VCaP (cell line): ENCODE data around the gene EDARADD.
"Not testable (repeated sequence)": the region's sequence is repeated elsewhere in the genome, so short reads cannot be mapped to it uniquely, and the experiment has no call there.

Source experiments
- H3K27ac ChIP-seq: fragments of 450-650 bp; 2 replicates; pipeline ENCODE4 v1.5.1; 2017
- TF ChIP-seq, protein P1 (sequence below): fragments of 450-650 bp; conservative IDR thresholded peaks from 2 replicates; pipeline ENCODE4 v1.5.1; 2017; ENCODE audit warnings: mild to moderate bottlenecking, moderate library complexity

The EDARADD gene

DNA sequence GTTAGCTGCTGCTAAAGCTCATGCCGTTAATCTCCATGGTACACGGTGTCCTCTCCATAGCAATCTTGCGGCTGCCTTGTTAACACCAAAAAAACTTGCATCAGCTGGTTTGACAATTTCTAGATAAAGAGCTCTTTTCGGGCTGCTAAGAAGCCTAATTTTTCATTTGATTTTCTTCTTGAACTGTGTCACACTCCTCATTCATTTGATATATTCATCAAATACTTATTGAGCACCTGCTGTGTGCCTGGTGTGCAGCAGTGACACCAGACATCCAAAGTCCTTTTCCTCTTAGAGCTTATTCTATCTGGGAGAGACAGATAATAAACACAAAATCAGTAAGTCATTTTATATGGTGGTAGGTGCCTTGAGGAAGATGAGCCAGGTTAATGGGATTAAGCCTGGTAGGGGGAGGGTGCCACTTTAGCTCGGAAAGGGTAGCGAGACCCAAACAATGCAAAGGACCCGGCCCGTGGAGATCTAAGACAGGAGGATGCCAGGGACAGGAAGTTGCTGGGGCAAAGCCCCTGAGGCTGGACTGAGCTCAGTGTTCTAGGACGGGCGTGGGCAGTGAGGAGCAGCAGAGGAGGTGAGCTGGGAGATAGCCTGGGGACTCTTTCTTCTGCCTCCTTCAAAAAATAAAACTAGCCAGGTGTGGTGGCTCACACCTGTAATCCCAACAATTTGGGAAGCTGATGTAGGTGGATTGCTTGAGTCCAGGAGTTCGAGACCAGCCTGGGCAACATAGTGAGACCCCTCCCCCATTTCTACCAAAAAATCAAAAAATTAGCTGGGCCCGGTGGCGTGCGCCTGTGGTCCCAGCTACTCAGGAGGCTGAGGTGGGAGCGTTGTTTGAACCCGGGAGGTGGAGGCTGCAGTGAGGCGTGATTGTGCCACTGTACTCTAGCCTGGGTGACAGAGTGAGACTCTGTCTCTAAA lies 79.0 kb downstream of the EDARADD start:
- TF ChIP-seq, protein P1, sequence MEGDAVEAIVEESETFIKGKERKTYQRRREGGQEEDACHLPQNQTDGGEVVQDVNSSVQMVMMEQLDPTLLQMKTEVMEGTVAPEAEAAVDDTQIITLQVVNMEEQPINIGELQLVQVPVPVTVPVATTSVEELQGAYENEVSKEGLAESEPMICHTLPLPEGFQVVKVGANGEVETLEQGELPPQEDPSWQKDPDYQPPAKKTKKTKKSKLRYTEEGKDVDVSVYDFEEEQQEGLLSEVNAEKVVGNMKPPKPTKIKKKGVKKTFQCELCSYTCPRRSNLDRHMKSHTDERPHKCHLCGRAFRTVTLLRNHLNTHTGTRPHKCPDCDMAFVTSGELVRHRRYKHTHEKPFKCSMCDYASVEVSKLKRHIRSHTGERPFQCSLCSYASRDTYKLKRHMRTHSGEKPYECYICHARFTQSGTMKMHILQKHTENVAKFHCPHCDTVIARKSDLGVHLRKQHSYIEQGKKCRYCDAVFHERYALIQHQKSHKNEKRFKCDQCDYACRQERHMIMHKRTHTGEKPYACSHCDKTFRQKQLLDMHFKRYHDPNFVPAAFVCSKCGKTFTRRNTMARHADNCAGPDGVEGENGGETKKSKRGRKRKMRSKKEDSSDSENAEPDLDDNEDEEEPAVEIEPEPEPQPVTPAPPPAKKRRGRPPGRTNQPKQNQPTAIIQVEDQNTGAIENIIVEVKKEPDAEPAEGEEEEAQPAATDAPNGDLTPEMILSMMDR, result no peak

DNA sequence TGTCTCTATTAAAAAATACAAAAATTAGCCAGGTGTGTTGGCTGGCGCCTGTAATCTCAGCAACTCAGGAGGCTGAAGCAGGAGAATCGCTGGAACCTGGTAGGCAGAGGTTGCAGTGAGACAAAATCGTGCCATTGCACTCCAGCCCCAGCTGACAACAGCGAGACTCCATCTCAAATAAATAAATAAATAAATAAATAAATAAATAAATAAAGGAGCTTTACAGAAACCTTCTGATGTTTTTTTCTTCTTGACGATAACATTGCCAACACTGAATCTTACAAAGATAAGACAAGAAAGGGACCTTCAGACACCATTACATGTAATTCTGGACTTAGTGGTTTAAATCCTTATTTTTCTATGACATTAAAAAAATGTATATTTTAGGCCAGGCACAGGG lies 81.9 kb downstream of the EDARADD start:
- no peak overlapping the region for H3K27ac ChIP-seq
- TF ChIP-seq, protein P1, result no peak

More for the DNA sequence above, 79.0 kb downstream of the EDARADD start:
- no peak overlapping the region for H3K27ac ChIP-seq

DNA sequence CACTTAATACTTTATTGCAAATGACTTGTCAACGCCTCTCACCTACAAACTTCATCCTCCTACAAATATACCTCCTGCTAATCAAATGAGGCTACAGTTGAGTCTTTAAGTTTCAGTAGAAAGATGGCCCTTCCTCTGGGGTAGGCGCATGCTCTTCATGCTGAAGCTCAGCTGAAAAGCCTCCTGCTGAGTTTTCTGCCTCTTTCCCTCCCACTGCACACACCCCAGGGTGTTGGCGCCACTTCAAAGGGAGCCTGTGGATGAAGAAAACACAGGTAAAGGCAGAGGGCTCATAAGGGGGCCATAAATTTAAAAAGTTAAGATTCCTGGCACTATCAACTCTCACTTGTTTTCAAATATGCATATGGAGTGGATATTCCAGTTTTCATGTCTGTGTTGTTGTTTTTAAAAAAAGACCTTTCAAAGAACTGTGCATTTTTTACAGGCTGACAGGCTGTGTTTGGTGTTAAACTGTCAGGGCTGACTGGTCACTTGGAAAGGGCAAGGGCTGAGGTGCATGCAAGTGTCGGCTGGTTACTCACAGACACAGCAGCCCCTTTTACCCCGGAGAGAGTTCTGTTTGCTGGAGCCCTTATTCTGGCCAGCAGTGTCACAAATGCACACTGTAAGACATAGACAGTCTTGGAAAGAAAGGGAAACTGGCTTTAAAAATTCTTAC lies 86.8 kb downstream of the EDARADD start:
- TF ChIP-seq, protein P1, result no peak

DNA sequence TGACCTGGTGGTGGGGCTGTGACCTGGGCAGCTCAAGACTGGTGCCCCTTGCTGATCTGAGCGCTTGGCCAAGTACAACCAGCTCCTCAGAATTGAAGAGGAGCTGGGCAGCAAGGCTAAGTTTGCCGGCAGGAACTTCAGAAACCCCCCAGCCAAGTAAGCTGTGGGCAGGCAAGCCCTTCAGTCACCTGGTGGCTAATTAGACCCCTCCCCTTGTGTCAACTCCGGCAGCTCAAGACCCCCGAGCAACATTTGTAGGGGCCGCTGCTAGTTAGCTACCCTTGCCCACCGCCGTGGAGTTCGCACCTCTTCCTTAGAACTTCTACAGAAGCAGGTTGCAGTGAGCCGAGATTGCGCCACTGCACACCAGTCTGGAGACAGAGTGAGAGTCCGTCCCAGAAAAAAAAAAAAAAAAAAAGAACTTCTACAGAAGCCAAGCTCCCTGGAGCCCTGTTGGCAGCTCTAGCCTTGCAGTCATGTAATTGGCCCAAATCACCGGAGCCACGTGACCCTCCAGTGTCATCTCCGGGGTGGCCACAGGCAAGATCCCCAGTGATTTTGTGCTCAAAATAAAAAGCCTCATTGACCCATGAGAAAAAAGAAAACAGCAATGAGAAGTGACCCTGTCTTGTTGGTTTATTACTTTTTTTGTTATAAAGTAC lies 90.4 kb downstream of the EDARADD start:
- TF ChIP-seq, protein P1, result no peak
- H3K27ac ChIP-seq, result no peak overlapping the region

More for the DNA sequence above, 86.8 kb downstream of the EDARADD start:
- peak overlapping the region; percentile 57 for H3K27ac ChIP-seq

DNA sequence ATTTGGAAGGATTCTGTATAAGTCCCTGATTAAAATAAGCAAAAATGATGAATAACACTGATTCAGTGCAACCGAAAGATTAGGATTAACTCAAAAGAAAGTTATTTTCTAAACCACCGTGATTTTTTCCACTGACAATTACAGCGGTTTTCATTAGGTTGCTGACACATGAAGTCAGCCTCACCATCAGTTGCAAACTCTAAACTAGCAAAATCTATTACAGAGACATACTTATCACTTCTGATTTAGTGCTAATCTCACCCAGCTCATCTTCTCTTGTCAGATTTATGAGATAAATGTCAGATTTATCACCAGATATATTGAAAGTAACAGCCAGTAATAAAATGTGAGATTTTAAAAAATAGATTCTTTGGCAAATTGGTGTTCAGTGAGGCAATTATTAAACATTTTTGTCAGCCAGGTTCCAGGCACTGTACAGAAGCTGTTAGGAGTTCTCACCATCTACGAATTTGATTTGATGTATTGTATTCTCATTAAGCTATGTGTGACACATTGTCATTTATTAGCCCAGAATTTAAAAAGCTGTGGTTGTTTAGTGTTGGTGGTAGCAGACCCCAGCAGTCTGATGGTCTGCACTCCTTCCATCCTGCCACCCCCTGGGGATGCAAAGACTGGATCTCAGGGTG lies 92.4 kb downstream of the EDARADD start:
- no peak overlapping the region for H3K27ac ChIP-seq
- TF ChIP-seq, protein P1, result no peak

DNA sequence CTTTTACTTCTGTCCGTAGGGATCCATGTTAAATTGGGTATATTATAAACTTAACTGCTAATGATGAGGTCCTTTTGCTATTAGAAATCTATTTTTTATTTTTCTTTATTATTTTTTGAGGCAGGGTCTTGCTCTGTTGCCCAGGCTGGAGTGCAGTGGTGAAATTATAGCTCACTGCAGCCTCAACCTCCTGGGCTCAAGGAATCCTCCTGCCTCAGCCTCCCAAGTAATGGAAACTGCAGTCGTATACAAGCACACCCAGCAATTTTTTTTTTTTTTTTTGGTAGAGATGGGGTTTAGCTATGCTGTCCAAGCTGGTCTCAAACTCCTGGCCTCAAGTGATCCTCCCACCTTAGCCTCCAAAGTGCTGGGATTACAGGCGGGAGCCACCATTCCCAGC lies 95.1 kb downstream of the EDARADD start:
- not testable (repeated sequence) for H3K27ac ChIP-seq

DNA sequence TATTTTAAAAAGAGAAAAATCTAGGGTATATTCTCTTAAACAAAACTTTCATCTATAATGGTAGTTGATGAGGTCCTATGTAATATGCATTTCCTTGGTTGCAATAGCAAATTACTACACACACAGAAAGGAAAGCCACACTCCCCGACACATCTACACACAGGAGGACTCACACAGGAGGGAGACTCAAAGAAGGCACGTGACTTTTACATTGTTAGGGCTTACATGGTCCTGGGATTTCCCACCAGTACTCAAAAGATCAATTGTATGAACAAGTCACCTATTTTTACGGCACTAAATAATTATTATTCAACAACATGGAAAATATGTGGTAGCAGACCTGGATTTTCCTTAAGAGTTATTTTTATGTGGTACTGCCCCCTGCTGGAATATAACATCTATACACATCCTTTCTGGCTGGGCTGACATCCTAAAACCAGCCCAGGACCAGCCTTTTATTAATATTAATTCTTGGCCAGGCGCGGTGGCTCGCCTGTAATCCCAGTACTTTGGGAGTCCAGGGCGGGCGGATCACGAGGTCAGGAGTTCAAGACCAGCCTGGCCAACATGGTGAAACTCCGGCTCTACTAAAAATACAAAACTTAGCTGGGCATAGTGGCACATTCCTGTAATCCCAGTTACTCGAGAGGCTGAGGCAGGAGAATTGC lies 95.8 kb downstream of the EDARADD start:
- TF ChIP-seq, protein P1, result peak; percentile 53
- peak overlapping the region; percentile 8; the same call in 1 of the 2 replicates for H3K27ac ChIP-seq
